ENCODE measurements around the gene ITGB4.

DNA sequence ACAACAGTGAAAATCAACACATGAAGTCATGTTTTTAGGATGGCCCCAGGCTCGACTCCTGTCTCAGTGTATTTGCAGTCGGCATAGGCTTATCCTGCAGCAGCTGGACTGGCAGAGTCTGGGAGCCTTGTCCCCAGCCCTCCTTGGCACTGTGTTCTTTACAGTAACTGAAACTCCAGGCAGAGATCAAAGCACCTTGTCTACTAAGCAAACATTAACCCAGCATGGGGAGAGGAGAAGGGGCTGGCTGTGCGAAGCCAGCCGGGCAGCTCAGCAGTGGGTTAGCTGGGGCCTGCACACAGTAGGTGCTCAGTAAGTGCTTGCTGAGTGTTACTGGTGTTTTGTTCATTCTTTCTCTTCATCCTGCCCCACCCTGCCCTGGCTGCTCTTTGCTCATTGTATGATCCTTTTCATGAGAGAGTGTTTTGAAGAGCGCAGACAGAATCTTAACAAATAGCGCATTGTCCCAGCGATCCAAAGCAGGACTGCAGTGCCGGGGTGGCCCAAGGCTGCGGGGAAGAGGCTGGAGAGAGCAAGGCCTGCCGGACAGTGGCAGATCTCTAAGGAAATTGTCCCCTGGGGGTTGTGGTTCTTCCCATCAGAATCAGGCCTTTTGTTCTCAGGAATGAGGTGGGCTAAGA is 23.5 kb upstream of the ITGB4 start:
- TF ChIP-seq CTCF (IDR thresholded peaks at IDR 0.05; ENCODE audit: low read depth, low read length) (no peak), EZH2phosphoT487 (IDR thresholded peaks at IDR 0.05; ENCODE audit: low read depth) (no peak)

Data from OCI-LY3 (cell line).